ENCODE measurements around the gene KCNMB2.

GRCh38 chr3:178752843-178753242, 216.6 kb downstream of the KCNMB2 start:
- TF ChIP-seq, protein P1, sequence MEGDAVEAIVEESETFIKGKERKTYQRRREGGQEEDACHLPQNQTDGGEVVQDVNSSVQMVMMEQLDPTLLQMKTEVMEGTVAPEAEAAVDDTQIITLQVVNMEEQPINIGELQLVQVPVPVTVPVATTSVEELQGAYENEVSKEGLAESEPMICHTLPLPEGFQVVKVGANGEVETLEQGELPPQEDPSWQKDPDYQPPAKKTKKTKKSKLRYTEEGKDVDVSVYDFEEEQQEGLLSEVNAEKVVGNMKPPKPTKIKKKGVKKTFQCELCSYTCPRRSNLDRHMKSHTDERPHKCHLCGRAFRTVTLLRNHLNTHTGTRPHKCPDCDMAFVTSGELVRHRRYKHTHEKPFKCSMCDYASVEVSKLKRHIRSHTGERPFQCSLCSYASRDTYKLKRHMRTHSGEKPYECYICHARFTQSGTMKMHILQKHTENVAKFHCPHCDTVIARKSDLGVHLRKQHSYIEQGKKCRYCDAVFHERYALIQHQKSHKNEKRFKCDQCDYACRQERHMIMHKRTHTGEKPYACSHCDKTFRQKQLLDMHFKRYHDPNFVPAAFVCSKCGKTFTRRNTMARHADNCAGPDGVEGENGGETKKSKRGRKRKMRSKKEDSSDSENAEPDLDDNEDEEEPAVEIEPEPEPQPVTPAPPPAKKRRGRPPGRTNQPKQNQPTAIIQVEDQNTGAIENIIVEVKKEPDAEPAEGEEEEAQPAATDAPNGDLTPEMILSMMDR (IDR thresholded peaks at IDR 0.05; ENCODE audit: low read depth, low read length, poor library complexity, severe bottlenecking), result no peak
- TF ChIP-seq EZH2phosphoT487 (IDR thresholded peaks at IDR 0.05; ENCODE audit: borderline replicate concordance, low read length), result no peak

All from DOHH2 (cell line).